Transverse colon (tissue), 3 donors: Measurements from ENCODE around the gene MEIS2.

Experiments used
- EP300 ChIP-seq: sonication (generic); formaldehyde crosslinking; IDR thresholded peaks from one replicate; pipeline ENCODE4 v1.6.1; 2017; ENCODE audit warnings: antibody characterized with exemption, low read depth
- POLR2A ChIP-seq: fragments of 450-650 bp; IDR thresholded peaks from one replicate; pipeline ENCODE4 v1.6.1; 2016; ENCODE audit warnings: antibody characterized with exemption, mild to moderate bottlenecking, moderate library complexity
- TF ChIP-seq, protein P1 (sequence below), 5 experiments: fragments of 200-600 bp in 3 of 5; fragments of 450-650 bp in 2 of 5; sonication (generic) in 3 of 5; IDR thresholded peaks; 1 replicate in 2 of 5; 2 replicates in 3 of 5; pipeline ENCODE4 v1.5.1; 2016 to 2017; ENCODE audit warnings: antibody characterized with exemption in 5 of 5, inconsistent platforms in 3 of 5, mild to moderate bottlenecking in 2 of 5, moderate library complexity in 1 of 5

DNA sequence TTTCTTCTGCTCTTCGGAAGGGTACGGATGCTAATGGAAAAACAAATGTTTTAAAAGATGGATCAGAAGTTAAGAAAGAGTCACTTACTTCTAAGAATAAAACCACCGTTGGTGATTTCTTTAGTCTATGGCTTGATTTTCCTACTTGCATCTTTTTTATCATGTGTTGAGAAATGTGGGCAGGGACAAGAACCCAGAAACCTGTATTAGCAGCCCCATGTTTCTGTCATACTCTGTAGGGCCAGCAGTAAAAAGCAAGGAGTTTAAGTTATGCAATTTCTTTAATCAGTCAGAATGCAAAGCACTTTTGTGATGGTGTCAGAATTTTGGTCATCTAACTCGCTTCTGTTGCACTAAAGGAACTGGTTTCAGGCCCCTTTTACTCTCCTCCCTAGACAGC lies 150.0 kb downstream of the MEIS2 start:
- TF ChIP-seq POLR2A (no peak), EP300 (no peak)
- TF ChIP-seq, protein P1, sequence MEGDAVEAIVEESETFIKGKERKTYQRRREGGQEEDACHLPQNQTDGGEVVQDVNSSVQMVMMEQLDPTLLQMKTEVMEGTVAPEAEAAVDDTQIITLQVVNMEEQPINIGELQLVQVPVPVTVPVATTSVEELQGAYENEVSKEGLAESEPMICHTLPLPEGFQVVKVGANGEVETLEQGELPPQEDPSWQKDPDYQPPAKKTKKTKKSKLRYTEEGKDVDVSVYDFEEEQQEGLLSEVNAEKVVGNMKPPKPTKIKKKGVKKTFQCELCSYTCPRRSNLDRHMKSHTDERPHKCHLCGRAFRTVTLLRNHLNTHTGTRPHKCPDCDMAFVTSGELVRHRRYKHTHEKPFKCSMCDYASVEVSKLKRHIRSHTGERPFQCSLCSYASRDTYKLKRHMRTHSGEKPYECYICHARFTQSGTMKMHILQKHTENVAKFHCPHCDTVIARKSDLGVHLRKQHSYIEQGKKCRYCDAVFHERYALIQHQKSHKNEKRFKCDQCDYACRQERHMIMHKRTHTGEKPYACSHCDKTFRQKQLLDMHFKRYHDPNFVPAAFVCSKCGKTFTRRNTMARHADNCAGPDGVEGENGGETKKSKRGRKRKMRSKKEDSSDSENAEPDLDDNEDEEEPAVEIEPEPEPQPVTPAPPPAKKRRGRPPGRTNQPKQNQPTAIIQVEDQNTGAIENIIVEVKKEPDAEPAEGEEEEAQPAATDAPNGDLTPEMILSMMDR (IDR thresholded peaks at IDR 0.05): no peak
